Tibial nerve (tissue), 4 donors: Measurements from ENCODE around the gene CASZ1. TPM values are rescaled to one million over a fixed set of nuclear protein-coding genes. Genes with fewer than 3 reads are reported as not detected.

ENCODE experiments used
- DNase-seq, 2 donors: peaks; one replicate each; pipeline ENCODE4 v3.0.0-alpha.2; 2019; ENCODE audit warnings: low spot score in 2 of 2
- H3K27ac ChIP-seq, 4 donors: fragments of 200-600 bp; sonication (generic) in 3 of 4; one replicate each; pipeline ENCODE4 v1.5.1; 2017 to 2019; ENCODE audit warnings: mild to moderate bottlenecking in 1 of 4
- H3K27me3 ChIP-seq, 2 donors: fragments of 200-600 bp; sonication (generic) in 1 of 2; one replicate each; pipeline versions ENCODE4 v1.5.1 to v1.6.0; 2017 to 2019
- H3K36me3 ChIP-seq, 3 donors: fragments of 200-600 bp; sonication (generic); one replicate each; pipeline ENCODE4 v1.5.1; 2018 to 2019
- H3K4me1 ChIP-seq, 4 donors: fragments of 200-600 bp; sonication (generic) in 3 of 4; one replicate each; pipeline ENCODE4 v1.5.1; 2017 to 2019
- H3K4me3 ChIP-seq, 4 donors: fragments of 200-600 bp; sonication (generic) in 3 of 4; one replicate each; pipeline ENCODE4 v1.5.1; 2017 to 2019; ENCODE audit warnings: mild to moderate bottlenecking in 1 of 4, moderate library complexity in 1 of 4
- H3K9me3 ChIP-seq, 4 donors: fragments of 200-600 bp; sonication (generic) in 3 of 4; one replicate each; pipeline ENCODE4 v1.5.1; 2017 to 2019
- CTCF ChIP-seq, 5 experiments: fragments of 200-600 bp in 3 of 5; fragments of 450-650 bp in 2 of 5; sonication (generic) in 3 of 5; IDR thresholded peaks; one replicate each; pipeline ENCODE4 v1.5.1; 2016 to 2019; ENCODE audit warnings: antibody characterized with exemption in 5 of 5, mild to moderate bottlenecking in 3 of 5, moderate library complexity in 2 of 5
- EP300 ChIP-seq, 2 donors: sonication (generic); formaldehyde crosslinking; IDR thresholded peaks; one replicate each; pipeline ENCODE4 v1.6.1; 2017; ENCODE audit warnings: antibody characterized with exemption in 2 of 2, mild to moderate bottlenecking in 1 of 2
- POLR2A ChIP-seq, 2 donors: fragments of 450-650 bp; IDR thresholded peaks; one replicate each; pipeline ENCODE4 v1.6.1; 2017; ENCODE audit warnings: antibody characterized with exemption in 2 of 2, mild to moderate bottlenecking in 2 of 2, moderate library complexity in 2 of 2
- WGBS, 2 donors: methylation state at CpG; one replicate each; pipeline ENCODE4 v1.1.5; 2018; 5-methylcytosine and 5-hydroxymethylcytosine counted together
- total RNA-seq, 4 donors: library from RNA; depleted of rRNA; stranded (reverse); fragments of >200 nt; gene quantifications; one replicate each; pipeline ENCODE4 v1.1.0, GENCODE V29; 2016

CASZ1 gene
- total RNA-seq, 4 donors from 2014 or later: 1.7 to 7.5 (median 5.1) TPM

- H3K27ac ChIP-seq: no peak overlapping the region
- 39 to 49% methylated on average over 28 to 30 of the region's 30 CpGs for WGBS, 2 donors
These were observed 146.8 kb downstream of the CASZ1 start for GRCh38 chr1:10649517-10650201.

GRCh38 chr1:10648689-10649516 is 147.5 kb downstream of the CASZ1 start:
- Histone ChIP-seq H3K27ac (no peak overlapping the region), H3K36me3 (peaks cover 0 to 12% (median 0%) of the 10 kb centered on the region in 3 donors), H3K4me1 (peaks cover 0 to 14% (median 0%) of the 10 kb centered on the region in 4 donors), H3K4me3 (no peak overlapping the region), H3K9me3 (no peaks in the 10 kb centered on the region), H3K27me3 (peaks cover 0 to 8% of the 10 kb centered on the region in 2 donors)
- WGBS, 2 donors: 62 to 72% methylated on average over 9 to 29 of the region's 32 CpGs
- DNase-seq: no peak
- TF ChIP-seq CTCF (IDR thresholded peaks at IDR 0.05) (no peak), EP300 (IDR thresholded peaks at IDR 0.05) (no peak), POLR2A (IDR thresholded peaks at IDR 0.05) (no peak)

More at GRCh38 chr1:10649517-10650201, 146.8 kb downstream of the CASZ1 start:
- no peak overlapping the region for H3K4me3 ChIP-seq
- no peak for TF ChIP-seq POLR2A (IDR thresholded peaks at IDR 0.05)
- TF ChIP-seq CTCF (IDR thresholded peaks at IDR 0.05): no peak
- DNase-seq: no peak
- H3K4me1 ChIP-seq: peaks cover 0 to 14% (median 0%) of the 10 kb centered on the region in 4 donors
- H3K27me3 ChIP-seq: peaks cover 0 to 8% of the 10 kb centered on the region in 2 donors
- H3K9me3 ChIP-seq: no peaks in the 10 kb centered on the region
- peaks cover 0 to 16% (median 0%) of the 10 kb centered on the region in 3 donors for H3K36me3 ChIP-seq

- DNase-seq: no peak
- H3K9me3 ChIP-seq: no peaks in the 10 kb centered on the region
- H3K27me3 ChIP-seq: peaks cover 0 to 8% of the 10 kb centered on the region in 2 donors
- H3K4me1 ChIP-seq: peaks cover 0 to 14% (median 0%) of the 10 kb centered on the region in 4 donors
- peaks cover 0 to 3% (median 0%) of the 10 kb centered on the region in 3 donors for H3K36me3 ChIP-seq
- 94 to 95% methylated on average over 32 to 38 of the region's 38 CpGs for WGBS, 2 donors
- no peak for TF ChIP-seq EP300 (IDR thresholded peaks at IDR 0.05)
- no peak for TF ChIP-seq POLR2A (IDR thresholded peaks at IDR 0.05)
- no peak for TF ChIP-seq CTCF (IDR thresholded peaks at IDR 0.05)
- no peak overlapping the region for H3K27ac ChIP-seq
- H3K4me3 ChIP-seq: no peak overlapping the region
These were observed 148.9 kb downstream of the CASZ1 start for GRCh38 chr1:10647414-10648170.

GRCh38 chr1:10646347-10646861 is 150.0 kb downstream of the CASZ1 start:
- no peak overlapping the region for H3K4me3 ChIP-seq
- H3K27me3 ChIP-seq: peaks cover 0 to 7% of the 10 kb centered on the region in 2 donors
- no peak for DNase-seq
- H3K9me3 ChIP-seq: no peaks in the 10 kb centered on the region
- peaks cover 0 to 3% (median 0%) of the 10 kb centered on the region in 3 donors for H3K36me3 ChIP-seq
- H3K27ac ChIP-seq: no peak overlapping the region
- 88 to 89% methylated on average over 9 to 12 of the region's 12 CpGs for WGBS, 2 donors
- H3K4me1 ChIP-seq: peaks cover 0 to 14% (median 0%) of the 10 kb centered on the region in 4 donors
- no peak for TF ChIP-seq POLR2A (IDR thresholded peaks at IDR 0.05)
- TF ChIP-seq CTCF (IDR thresholded peaks at IDR 0.05): no peak
- no peak for TF ChIP-seq EP300 (IDR thresholded peaks at IDR 0.05)
